Keratinocyte (primary cell): ENCODE measurements around the gene KCNMA1. TPM values are rescaled to one million over a fixed set of nuclear protein-coding genes. Genes with fewer than 3 reads are reported as not detected.

Experiments used
- DNase-seq: peaks from one replicate; pipeline ENCODE4 v3.0.0-alpha.2; 2011; ENCODE audit warnings: low read depth, missing footprints, low spot score
- FAIRE-seq: peaks from 2 replicates; lab custom pipeline; 2011; peaks lifted over from hg19 to GRCh38; lab: Jason Lieb, UNC
- H2AFZ ChIP-seq: 2 replicates; pipeline ENCODE4 v1.6.0; 2012; ENCODE audit warnings: low read length, control low read depth, inconsistent platforms; ENCODE audit not compliant: control insufficient read depth
- H3K27ac ChIP-seq: 2 replicates; pipeline ENCODE4 v1.5.1; 2011; ENCODE audit warnings: low read length; ENCODE audit not compliant: control insufficient read depth, insufficient read depth
- H3K27me3 ChIP-seq: 3 replicates; pipeline ENCODE4 v1.6.0; 2011; ENCODE audit warnings: low read length; ENCODE audit not compliant: control insufficient read depth, insufficient read depth; ENCODE audit errors: extremely low read depth
- H3K36me3 ChIP-seq, 2 experiments: 2 replicates in 1 of 2; 3 replicates in 1 of 2; pipeline ENCODE4 v1.5.1; 2011; ENCODE audit warnings: low read length in 2 of 2, mild to moderate bottlenecking in 1 of 2; ENCODE audit not compliant: control insufficient read depth in 2 of 2, insufficient read depth in 2 of 2; ENCODE audit errors: extremely low read depth in 1 of 2
- H3K4me1 ChIP-seq: 3 replicates; pipeline ENCODE4 v1.5.1; 2011; ENCODE audit warnings: low read length; ENCODE audit not compliant: control insufficient read depth, insufficient read depth; ENCODE audit errors: extremely low read depth
- H3K4me2 ChIP-seq: 3 replicates; pipeline ENCODE4 v1.6.0; 2011; ENCODE audit warnings: low read depth, low read length; ENCODE audit not compliant: control insufficient read depth, insufficient read depth; ENCODE audit errors: extremely low read depth
- H3K4me3 ChIP-seq, 3 experiments: fragments of 200-600 bp in 1 of 3; sonication (generic) in 1 of 3; 2 replicates in 2 of 3; 3 replicates in 1 of 3; pipeline ENCODE4 v1.5.1; 2011 to 2016; ENCODE audit warnings: low read length in 3 of 3, mild to moderate bottlenecking in 3 of 3, control low read depth in 2 of 3, inconsistent platforms in 1 of 3, low read depth in 1 of 3, mixed read lengths in 1 of 3, mixed run types in 1 of 3, moderate library complexity in 1 of 3; ENCODE audit not compliant: control insufficient read depth in 2 of 3, insufficient read depth in 2 of 3; ENCODE audit errors: extremely low read depth in 1 of 3
- H3K79me2 ChIP-seq: 2 replicates; pipeline ENCODE4 v1.6.0; 2012; ENCODE audit warnings: low read length; ENCODE audit not compliant: control insufficient read depth, insufficient read depth
- H3K9ac ChIP-seq: 3 replicates; pipeline ENCODE4 v1.6.0; 2011; ENCODE audit warnings: low read length; ENCODE audit not compliant: control insufficient read depth, insufficient read depth; ENCODE audit errors: extremely low read depth
- H3K9me1 ChIP-seq: 3 replicates; pipeline ENCODE4 v1.6.0; 2011; ENCODE audit warnings: low read length; ENCODE audit not compliant: control insufficient read depth, insufficient read depth; ENCODE audit errors: extremely low read depth
- H3K9me3 ChIP-seq: 2 replicates; pipeline ENCODE4 v1.5.1; 2012; ENCODE audit warnings: low read depth, low read length; ENCODE audit not compliant: control insufficient read depth
- H4K20me1 ChIP-seq: 3 replicates; pipeline ENCODE4 v1.6.0; 2011; ENCODE audit warnings: low read length; ENCODE audit not compliant: control insufficient read depth, insufficient read depth; ENCODE audit errors: extremely low read depth
- CTCF ChIP-seq, 3 experiments: IDR thresholded peaks in 1 of 3; conservative IDR thresholded peaks in 1 of 3; optimal IDR thresholded peaks in 1 of 3; 2 replicates in 2 of 3; 3 replicates in 1 of 3; pipeline versions ENCODE3 to v1.5.1; 2011; ENCODE audit warnings: low read length in 3 of 3, mild to moderate bottlenecking in 3 of 3, moderate library complexity in 2 of 3, control low read depth in 1 of 3, inconsistent platforms in 1 of 3; ENCODE audit not compliant: insufficient read depth in 2 of 3; ENCODE audit errors: extremely low read depth in 1 of 3
- EZH2 ChIP-seq: IDR thresholded peaks from one replicate; pipeline ENCODE4 v1.6.1; 2012; ENCODE audit warnings: inconsistent platforms, mild to moderate bottlenecking, low read length, moderate library complexity
- dilution Hi-C: fragments of 300-500 bp; cut with MboI; formaldehyde crosslinking; loops from one replicate; pipeline ENCODE4 v1.7.0; 2020; ENCODE audit warnings: low sequenced_read_pairs; ENCODE audit not compliant: extremely low pct_ligation_motif_present
- polyA plus RNA-seq, 5 experiments: library from polyadenylated mRNA; depleted of rRNA in 3 of 5; stranded (reverse) in 3 of 5; stranded (forward) in 1 of 5; unstranded in 1 of 5; fragments of >200 nt; gene quantifications; 1 replicate in 1 of 5; 2 replicates in 3 of 5; 3 replicates in 1 of 5; pipeline versions ENCODE4 v1.2.1 to v1.2.3, GENCODE V29; 2011 to 2012; ENCODE audit warnings: missing spikeins in 2 of 5, low read depth in 1 of 5, low replicate concordance in 1 of 5

Gene KCNMA1
- polyA plus RNA-seq, 1 donor (not counting 4 experiments of a cell fraction or from before 2014, with no cell fraction given), result 6.3 TPM

- no peak overlapping the region for H3K9ac ChIP-seq
- dilution Hi-C loops, result no loop called here
- H2AFZ ChIP-seq, result no peak overlapping the region
- no peaks in the 10 kb centered on the region for H3K9me3 ChIP-seq
- H3K9me1 ChIP-seq, result no peaks in the 10 kb centered on the region
- H3K27ac ChIP-seq, result no peak overlapping the region
- FAIRE-seq (no peak), DNase-seq (no peak)
- no peaks in the 10 kb centered on the region for H3K36me3 ChIP-seq
- no peaks in the 10 kb centered on the region for H3K79me2 ChIP-seq
- H3K4me3 ChIP-seq, result no peak overlapping the region
- no peaks in the 10 kb centered on the region for H4K20me1 ChIP-seq
- no peak for TF ChIP-seq CTCF (optimal IDR thresholded peaks at IDR 0.05 in 1 of 3, IDR thresholded peaks at IDR 0.05 in 1 of 3, conservative IDR thresholded peaks at IDR 0.05 in 1 of 3; ENCODE audit: extremely low read depth in 1 of 3, insufficient read depth in 2 of 3, low read length in 3 of 3)
- TF ChIP-seq EZH2, result no peak
- no peaks in the 10 kb centered on the region for H3K27me3 ChIP-seq
- no peak overlapping the region for H3K4me2 ChIP-seq
- H3K4me1 ChIP-seq, result peaks cover 46% of the 10 kb centered on the region
Observed at GRCh38 chr10:77507291-77507880, 130.2 kb downstream of the KCNMA1 start.

DNA sequence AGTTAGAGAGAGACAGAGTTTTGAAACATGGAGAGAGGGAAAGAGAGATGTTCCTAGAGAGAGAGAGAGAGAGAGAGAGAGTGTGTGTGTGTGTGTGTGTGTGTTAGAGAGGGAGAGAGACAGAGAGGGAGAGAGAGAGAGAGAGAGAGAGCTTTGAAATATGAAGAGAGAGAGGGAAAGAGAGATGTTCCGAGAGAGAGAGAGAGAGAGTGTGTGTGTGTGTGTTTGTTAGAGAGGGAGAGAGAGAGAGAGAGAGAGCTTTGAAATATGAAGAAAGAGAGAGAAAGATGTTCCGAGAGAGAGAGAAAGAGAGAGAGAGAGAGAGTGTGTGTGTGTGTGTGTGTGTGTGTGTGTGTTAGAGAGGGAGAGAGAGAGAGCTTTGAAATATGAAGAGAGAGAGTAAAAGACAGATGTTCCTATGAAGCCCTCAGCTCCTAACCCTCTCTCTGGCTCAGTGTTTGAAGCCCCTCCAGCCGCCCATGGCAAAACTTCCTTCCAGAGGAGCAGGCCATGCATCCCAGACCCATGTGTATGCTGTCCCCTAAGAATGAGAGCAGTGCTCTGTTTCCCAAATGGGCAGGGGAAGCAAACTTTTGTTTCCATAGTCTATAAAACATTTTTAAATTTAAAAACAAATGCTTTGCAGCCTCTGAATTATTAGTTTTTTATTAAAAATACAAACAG lies 130.9 kb downstream of the KCNMA1 start:
- H3K79me2 ChIP-seq, result no peaks in the 10 kb centered on the region
- H3K4me2 ChIP-seq, result peak overlapping the region; percentile 25
- H3K9ac ChIP-seq, result no peak overlapping the region

More for the DNA sequence above, 130.9 kb downstream of the KCNMA1 start:
- Histone ChIP-seq H4K20me1 (no peaks in the 10 kb centered on the region), H3K4me3 (no peak overlapping the region), H3K27ac (no peak overlapping the region), H2AFZ (no peak overlapping the region), H3K4me1 (peaks cover 42% of the 10 kb centered on the region), H3K36me3 (no peaks in the 10 kb centered on the region), H3K9me1 (no peaks in the 10 kb centered on the region), H3K27me3 (no peaks in the 10 kb centered on the region), H3K9me3 (no peaks in the 10 kb centered on the region)
- TF ChIP-seq EZH2 (no peak), CTCF (optimal IDR thresholded peaks at IDR 0.05 in 1 of 3, IDR thresholded peaks at IDR 0.05 in 1 of 3, conservative IDR thresholded peaks at IDR 0.05 in 1 of 3; ENCODE audit: extremely low read depth in 1 of 3, insufficient read depth in 2 of 3, low read length in 3 of 3) (no peak)
- dilution Hi-C loops, result no loop called here
- no peak for DNase-seq
- no peak for FAIRE-seq
